Activated CD8-positive, alpha-beta memory T cell treated with anti-CD3 and anti-CD28 coated beads, Interleukin-2, amount 10 ng/mL, durations not matched to agents 7 days and 5 days (primary cell): Measurements from ENCODE around the gene ZNF618. TPM values are rescaled to one million over a fixed set of nuclear protein-coding genes. Genes with fewer than 3 reads are reported as not detected.
A peak's percentile ranks its signal among the peaks of the same experiment; 100 is the strongest.
"Not testable (repeated sequence)": the region's sequence is repeated elsewhere in the genome, so short reads cannot be mapped to it uniquely, and the experiment has no call there.

Experiments used
- ATAC-seq: fragments of 150-1000 bp; cut with Tn5 transposase; one replicate; pipeline ENCODE4 v1.10.0; 2021; ENCODE audit warnings: moderate library complexity
- CTCF ChIA-PET: fragments of 350-600 bp; sonication (Branson Sonifier 250); formaldehyde crosslinking; loops from one replicate; lab custom pipeline; 2021; ENCODE audit warnings: antibody characterized with exemption; lab: Charles Lee
- DNase-seq: peaks from one replicate; pipeline ENCODE4 v3.0.0-alpha.2; 2020
- H3K27ac Mint-ChIP-seq: one replicate; pipeline ENCODE4 v1.8.0; 2021; ENCODE audit warnings: mild to moderate bottlenecking, mixed read lengths
- H3K27me3 Mint-ChIP-seq: one replicate; pipeline ENCODE4 v1.8.0; 2021; ENCODE audit warnings: mixed read lengths
- H3K36me3 Mint-ChIP-seq: one replicate; pipeline ENCODE4 v1.8.0; 2021; ENCODE audit warnings: mild to moderate bottlenecking, mixed read lengths
- H3K4me1 Mint-ChIP-seq: one replicate; pipeline ENCODE4 v1.8.0; 2021; ENCODE audit warnings: mixed read lengths
- H3K4me3 Mint-ChIP-seq: one replicate; pipeline ENCODE4 v1.8.0; 2021; ENCODE audit warnings: mild to moderate bottlenecking, moderate library complexity, mixed read lengths
- H3K9me3 Mint-ChIP-seq: one replicate; pipeline ENCODE4 v1.8.0; 2022; ENCODE audit warnings: low read depth, mixed read lengths
- total RNA-seq, 2 experiments: library from RNA; stranded (reverse); gene quantifications; one replicate each; pipeline ENCODE4 v1.2.3, GENCODE V29; 2021

Gene ZNF618
- total RNA-seq, 2 experiments from 2014 or later, result 0.54 to 0.79 TPM

DNA sequence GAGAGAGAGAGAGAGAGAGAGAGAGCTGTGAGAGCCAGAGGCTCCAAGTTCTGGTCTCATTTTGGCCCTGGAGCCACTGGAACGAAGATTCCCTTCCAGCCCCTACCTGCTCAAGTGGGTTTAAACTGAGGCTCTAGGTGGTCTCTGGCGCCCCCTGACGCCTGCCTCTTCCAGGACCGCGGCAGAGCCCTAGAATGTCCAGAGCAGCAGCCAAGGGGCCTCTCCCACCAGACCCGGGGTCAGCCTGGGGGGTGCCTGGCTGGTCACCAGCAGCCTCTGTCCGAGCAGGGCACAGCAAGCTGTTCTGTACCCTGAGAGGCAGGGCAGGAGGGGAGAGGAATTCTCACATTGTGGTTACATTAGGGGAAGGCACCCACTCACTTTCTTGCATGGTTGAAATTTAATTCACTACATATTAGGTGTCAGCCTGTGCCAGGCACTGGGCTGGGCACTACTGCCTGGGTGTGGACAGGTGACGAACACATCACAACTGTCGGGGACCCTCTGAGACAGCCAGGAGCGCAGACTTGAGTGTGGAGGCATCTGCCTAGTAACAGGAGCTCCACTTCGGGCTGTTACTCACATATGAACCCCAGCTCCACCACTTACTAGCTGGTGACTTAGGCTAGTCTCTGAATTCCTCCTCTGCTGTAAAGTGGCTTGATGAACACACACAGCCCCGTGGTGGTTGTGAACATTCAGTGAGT, 157.4 kb downstream of the ZNF618 start:
- peak; percentile 30 for ATAC-seq
- peaks cover 4% of the 10 kb centered on the region for H3K4me1 Mint-ChIP-seq
- H3K27ac Mint-ChIP-seq, result no peak overlapping the region
- CTCF ChIA-PET, result interaction anchor here (0.6 to 0.7 kb wide), 2 partner anchors 113 to 296 kb away, joined by 3 read pairs; no protein-coding TSS in a partner anchor
- H3K4me3 Mint-ChIP-seq, result no peak overlapping the region
- peak; percentile 40 for DNase-seq
- H3K36me3 Mint-ChIP-seq, result no peaks in the 10 kb centered on the region
- no peaks in the 10 kb centered on the region for H3K9me3 Mint-ChIP-seq
- H3K27me3 Mint-ChIP-seq, result no peaks in the 10 kb centered on the region

DNA sequence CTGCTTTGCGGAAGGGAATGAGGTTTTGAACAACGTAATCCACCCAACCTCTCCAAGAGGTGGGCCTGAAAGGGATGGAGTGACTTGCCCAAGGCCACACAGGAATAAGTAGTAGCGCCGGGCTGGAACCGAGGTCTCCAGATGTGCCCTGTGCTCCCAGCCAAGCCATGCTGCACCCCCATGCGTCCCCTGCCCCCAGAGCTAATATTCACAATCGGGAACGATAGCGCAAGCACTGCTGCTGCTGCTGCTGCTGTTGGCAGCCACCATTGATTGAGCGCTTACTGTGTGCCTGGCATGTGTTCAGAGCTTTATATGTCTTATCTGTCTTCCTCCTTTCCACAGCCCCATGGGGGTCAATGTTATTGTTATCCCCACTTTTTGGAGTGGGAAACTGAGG, 158.1 kb downstream of the ZNF618 start:
- ATAC-seq (no peak), DNase-seq (peak; percentile 29)
- no peak overlapping the region for H3K4me3 Mint-ChIP-seq
- no peaks in the 10 kb centered on the region for H3K27me3 Mint-ChIP-seq
- CTCF ChIA-PET, result interaction anchor here (0.6 kb wide), 1 partner anchor 296 kb away, joined by 3 read pairs; no protein-coding TSS in a partner anchor
- H3K9me3 Mint-ChIP-seq, result no peaks in the 10 kb centered on the region
- no peaks in the 10 kb centered on the region for H3K36me3 Mint-ChIP-seq
- no peak overlapping the region for H3K27ac Mint-ChIP-seq
- peaks cover 4% of the 10 kb centered on the region for H3K4me1 Mint-ChIP-seq

DNA sequence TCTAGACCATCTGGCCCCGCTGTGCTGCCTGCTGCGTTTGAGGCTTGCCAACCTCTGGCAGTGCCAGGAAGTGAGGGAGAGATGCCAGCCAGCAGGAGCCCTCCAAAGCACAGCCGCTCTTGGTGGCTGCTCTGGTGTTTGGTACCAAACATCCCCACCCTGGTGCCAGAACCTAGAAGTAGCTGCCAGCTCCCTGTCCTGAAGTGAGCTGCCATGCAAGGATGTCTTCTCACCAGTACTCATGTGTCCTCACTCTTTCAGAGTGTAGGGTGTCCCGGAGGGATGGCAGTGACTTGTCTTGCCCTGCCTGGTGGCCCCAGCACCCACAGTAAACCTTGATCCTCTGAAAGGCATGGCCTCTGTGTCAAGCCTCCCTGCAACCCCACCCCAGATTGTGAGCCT, 158.6 kb downstream of the ZNF618 start:
- DNase-seq (peak; percentile 31), ATAC-seq (no peak)
- CTCF ChIA-PET, result no interaction called here
- H3K4me1 Mint-ChIP-seq, result peaks cover 4% of the 10 kb centered on the region
- no peaks in the 10 kb centered on the region for H3K27me3 Mint-ChIP-seq
- no peak overlapping the region for H3K27ac Mint-ChIP-seq
- no peak overlapping the region for H3K4me3 Mint-ChIP-seq
- no peaks in the 10 kb centered on the region for H3K9me3 Mint-ChIP-seq
- H3K36me3 Mint-ChIP-seq, result no peaks in the 10 kb centered on the region

DNA sequence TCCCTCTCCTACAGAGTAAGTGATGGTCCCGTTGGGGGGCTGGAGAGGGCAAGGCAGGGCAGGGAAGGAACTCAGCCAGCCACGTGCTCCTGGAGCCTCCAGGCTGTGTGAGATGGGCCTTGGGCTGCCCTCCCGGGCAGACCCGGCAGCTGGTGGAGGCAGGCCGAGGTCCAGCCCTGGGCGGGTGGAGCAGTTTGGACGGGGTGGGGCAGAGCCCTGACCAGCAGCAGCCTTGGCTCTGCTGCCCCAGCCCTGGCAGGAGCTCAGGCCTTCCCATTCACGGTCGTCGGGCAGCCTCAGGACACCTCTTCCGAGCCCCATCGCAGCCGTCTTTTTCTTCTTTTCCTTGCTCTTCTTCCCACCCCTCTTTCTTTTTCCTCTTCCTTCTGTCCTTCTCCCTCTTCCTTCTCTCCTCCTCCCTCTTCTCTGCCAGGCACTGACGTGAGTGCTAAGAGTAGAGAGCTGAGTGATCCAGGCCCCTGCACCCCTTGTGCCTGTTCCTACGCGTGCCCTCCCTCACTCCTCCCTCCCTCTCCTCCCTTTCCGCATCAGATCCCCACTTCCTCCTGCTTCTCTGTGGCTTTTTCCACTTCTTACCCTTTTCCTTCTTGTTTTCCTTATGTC, 159.2 kb downstream of the ZNF618 start:
- DNase-seq (peak; percentile 18), ATAC-seq (no peak)
- H3K36me3 Mint-ChIP-seq, result no peaks in the 10 kb centered on the region
- H3K4me1 Mint-ChIP-seq, result peaks cover 4% of the 10 kb centered on the region
- CTCF ChIA-PET, result no interaction called here
- no peaks in the 10 kb centered on the region for H3K27me3 Mint-ChIP-seq
- no peak overlapping the region for H3K4me3 Mint-ChIP-seq
- H3K9me3 Mint-ChIP-seq, result no peaks in the 10 kb centered on the region
- H3K27ac Mint-ChIP-seq, result no peak overlapping the region

DNA sequence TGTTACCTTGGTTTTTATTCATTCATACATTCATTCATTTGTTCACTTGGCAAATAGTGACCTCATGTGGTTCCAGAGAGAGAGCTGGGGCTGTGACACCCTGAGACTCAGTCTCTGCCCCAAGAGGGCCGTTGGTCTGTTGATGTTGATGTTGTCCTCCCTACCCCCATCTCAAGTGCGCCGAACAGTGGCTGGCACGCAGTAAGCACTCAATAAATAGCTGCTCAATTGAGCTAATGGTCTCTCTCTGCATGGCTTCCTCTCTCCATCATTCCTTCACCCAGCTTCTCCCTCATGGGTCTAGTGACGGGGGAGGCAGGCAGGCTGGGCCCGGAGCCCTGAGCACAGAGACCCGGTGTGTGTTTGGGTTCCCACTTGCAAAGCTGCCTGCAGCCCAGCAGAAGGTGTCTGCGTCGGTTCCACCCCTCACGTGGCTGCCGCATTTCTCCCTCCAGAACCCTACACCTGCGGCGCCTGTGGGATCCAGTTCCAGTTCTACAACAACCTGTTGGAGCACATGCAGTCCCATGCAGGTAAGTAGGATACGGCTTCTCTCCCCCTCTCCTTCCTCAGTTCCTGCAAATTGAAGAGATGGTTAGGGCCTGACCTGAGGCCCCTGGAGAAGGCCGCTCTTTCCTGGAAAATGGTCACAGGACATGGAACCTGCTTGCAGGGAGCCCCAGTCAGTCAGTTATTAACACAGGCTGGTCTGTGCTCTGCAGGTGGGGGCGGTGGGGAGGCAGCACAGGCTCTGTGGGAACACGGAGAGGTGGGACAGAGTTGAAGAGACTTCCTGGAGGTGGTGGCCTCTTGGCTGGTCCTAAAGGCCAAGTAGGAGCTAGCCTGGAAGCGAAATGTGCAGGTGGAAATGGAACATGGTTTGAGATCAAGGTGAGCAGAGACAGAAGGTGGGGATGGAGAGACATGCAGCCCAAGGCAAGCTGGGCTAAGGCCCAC, 160.0 kb downstream of the ZNF618 start:
- DNase-seq, result peak; percentile 23
- ATAC-seq, result no peak
- H3K4me3 Mint-ChIP-seq, result no peak overlapping the region
- CTCF ChIA-PET, result no interaction called here
- no peaks in the 10 kb centered on the region for H3K9me3 Mint-ChIP-seq
- H3K36me3 Mint-ChIP-seq, result no peaks in the 10 kb centered on the region
- no peaks in the 10 kb centered on the region for H3K27me3 Mint-ChIP-seq
- H3K4me1 Mint-ChIP-seq, result no peaks in the 10 kb centered on the region
- H3K27ac Mint-ChIP-seq, result no peak overlapping the region

DNA sequence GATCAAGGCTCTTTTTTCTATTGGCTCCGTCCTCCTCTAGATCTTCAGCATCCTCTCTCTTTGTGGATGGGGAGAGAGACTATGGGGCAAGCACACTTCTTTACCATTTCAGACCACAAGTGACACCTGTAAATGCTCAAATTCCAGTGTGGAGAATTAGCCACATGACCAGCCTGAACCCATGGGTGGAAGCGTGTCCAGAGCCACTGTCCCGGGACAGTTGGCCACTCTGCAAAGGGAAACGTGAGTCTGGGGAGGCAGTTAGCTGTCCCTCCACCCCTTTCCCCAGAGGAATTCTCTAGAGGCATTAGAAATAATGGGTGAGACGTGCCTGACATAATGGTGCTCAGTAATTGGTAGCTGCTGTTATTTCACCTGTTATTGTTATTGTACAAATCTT, 161.1 kb downstream of the ZNF618 start:
- Mint-ChIP-seq H3K27me3 (no peaks in the 10 kb centered on the region), H3K9me3 (no peaks in the 10 kb centered on the region), H3K4me3 (no peak overlapping the region), H3K36me3 (no peaks in the 10 kb centered on the region), H3K27ac (no peak overlapping the region), H3K4me1 (no peaks in the 10 kb centered on the region)
- DNase-seq (peak; percentile 16), ATAC-seq (no peak)
- CTCF ChIA-PET, result no interaction called here

DNA sequence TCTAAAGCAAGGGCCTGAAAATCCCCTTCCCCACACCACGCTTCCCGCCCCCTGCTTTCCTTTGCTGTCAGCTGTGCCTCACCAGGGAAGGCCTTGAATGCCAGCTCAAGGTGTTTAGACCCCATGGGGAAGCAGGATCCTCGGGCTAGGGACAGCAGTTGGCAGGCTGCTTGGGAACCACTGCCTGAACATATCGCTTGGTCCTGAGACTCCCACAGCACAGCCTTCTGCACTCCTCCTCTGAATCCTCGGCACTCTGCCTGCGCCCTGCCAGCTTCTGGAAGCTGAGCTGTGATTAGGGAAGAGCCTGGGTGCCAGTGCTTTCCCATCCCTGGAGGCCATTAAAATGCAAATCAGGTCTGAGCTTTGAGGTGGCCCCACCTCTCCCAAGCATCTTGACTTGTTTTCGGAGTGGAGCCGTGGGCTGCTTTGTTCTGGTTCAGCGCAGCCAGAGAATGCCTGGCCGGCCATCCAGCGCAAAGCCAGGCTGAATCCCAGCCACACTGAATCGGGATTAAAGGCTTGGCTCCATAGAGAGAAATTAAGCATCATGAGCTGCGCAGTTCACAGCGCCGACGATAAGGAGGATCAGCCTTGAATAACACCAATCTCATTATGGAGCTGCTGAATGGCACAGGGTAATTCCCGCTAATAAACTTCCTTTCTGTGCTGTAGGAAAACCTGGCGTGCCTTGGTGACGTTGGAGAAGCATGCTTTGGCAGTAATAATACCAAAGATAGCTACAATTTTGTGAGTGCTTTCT, 162.0 kb downstream of the ZNF618 start:
- H3K4me1 Mint-ChIP-seq, result no peaks in the 10 kb centered on the region
- H3K4me3 Mint-ChIP-seq, result no peak overlapping the region
- CTCF ChIA-PET, result no interaction called here
- ATAC-seq (no peak), DNase-seq (peak; percentile 34)
- no peaks in the 10 kb centered on the region for H3K9me3 Mint-ChIP-seq
- H3K27me3 Mint-ChIP-seq, result no peaks in the 10 kb centered on the region
- H3K36me3 Mint-ChIP-seq, result no peaks in the 10 kb centered on the region
- H3K27ac Mint-ChIP-seq, result no peak overlapping the region

DNA sequence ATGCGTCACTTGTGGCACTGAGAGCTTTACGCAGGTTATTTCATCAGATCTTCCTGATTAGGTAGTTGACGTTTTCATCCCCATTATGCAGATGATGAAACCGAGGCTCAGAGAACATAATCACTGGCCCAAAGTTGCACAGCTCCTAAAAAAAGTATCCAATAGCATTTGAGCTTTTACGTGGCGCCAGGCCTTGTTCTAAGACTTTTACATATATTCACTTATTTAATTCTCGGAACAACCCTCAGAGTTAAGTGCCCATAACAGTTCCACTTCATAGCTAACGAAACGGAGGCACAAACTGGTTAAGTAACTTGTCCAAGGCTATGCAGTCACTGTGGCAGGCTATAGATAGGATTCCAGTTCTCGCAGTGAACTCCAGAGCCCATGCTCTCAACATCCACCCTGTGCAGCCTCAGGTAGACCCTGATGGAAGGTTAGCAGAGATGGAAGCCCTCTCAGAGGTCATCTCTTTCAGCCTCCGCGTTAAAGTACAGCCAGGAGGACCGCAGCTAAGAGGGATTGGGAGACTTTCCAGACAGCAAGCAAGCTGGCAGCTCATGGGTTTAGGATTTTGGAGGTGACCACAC, 162.7 kb downstream of the ZNF618 start:
- ATAC-seq, result no peak

DNA sequence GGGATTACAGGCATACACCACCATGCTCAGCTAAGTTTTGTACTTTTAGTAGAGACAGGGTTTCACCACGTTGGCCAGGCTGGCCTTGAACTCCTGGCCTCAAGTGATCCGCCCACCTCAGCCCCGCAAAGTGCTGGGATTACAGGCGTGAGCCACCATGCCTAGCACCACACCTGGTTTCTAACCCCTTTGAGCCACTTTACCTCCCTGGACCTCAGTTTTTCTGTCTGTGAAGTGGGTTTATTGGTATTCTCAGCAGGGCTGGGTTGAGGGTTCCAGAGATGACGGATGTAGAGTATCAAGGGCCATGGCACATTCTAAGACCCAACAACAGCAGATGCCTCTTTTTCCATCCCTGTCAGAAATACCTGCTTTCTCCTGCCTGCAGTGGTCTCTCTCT, 163.4 kb downstream of the ZNF618 start:
- H3K27ac Mint-ChIP-seq, result no peak overlapping the region
- peaks cover 1% of the 10 kb centered on the region for H3K27me3 Mint-ChIP-seq
- no peaks in the 10 kb centered on the region for H3K9me3 Mint-ChIP-seq
- DNase-seq, result peak; percentile 4
- no peak overlapping the region for H3K4me3 Mint-ChIP-seq
- no peak for ATAC-seq
- no peaks in the 10 kb centered on the region for H3K36me3 Mint-ChIP-seq
- no peaks in the 10 kb centered on the region for H3K4me1 Mint-ChIP-seq
- CTCF ChIA-PET, result interaction anchor here (0.6 kb wide), 1 partner anchor 46 kb away, joined by 3 read pairs; no protein-coding TSS in a partner anchor

More for the DNA sequence above, 162.7 kb downstream of the ZNF618 start:
- no peaks in the 10 kb centered on the region for H3K27me3 Mint-ChIP-seq
- H3K4me1 Mint-ChIP-seq, result no peaks in the 10 kb centered on the region
- H3K9me3 Mint-ChIP-seq, result no peaks in the 10 kb centered on the region
- CTCF ChIA-PET, result no interaction called here
- no peak overlapping the region for H3K4me3 Mint-ChIP-seq
- H3K36me3 Mint-ChIP-seq, result no peaks in the 10 kb centered on the region
- no peak overlapping the region for H3K27ac Mint-ChIP-seq
- peak; percentile 33 for DNase-seq

DNA sequence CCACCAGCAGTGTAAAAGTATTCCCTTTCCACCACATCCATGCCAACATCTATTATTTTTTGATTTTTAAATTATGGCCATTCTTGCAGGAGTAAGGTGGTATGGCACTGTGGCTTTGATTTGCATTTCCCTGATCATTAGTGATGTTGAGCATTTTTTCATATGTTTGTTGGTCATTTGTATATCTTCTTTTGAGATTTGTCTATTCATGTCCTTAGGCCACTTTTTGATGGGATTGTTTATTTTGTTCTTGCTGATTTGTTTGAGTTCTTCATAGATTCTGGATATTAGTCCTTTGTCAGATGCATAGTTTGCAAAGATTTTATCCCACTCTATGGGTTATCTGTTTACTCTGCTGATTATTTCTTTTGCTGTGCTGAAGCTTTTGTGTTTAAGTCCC, 167.6 kb downstream of the ZNF618 start:
- H3K27me3 Mint-ChIP-seq, result peaks cover 12% of the 10 kb centered on the region
- CTCF ChIA-PET, H3K27ac Mint-ChIP-seq, ATAC-seq, H3K36me3 Mint-ChIP-seq, H3K9me3 Mint-ChIP-seq, DNase-seq, H3K4me1 Mint-ChIP-seq, H3K4me3 Mint-ChIP-seq: not testable (repeated sequence)

DNA sequence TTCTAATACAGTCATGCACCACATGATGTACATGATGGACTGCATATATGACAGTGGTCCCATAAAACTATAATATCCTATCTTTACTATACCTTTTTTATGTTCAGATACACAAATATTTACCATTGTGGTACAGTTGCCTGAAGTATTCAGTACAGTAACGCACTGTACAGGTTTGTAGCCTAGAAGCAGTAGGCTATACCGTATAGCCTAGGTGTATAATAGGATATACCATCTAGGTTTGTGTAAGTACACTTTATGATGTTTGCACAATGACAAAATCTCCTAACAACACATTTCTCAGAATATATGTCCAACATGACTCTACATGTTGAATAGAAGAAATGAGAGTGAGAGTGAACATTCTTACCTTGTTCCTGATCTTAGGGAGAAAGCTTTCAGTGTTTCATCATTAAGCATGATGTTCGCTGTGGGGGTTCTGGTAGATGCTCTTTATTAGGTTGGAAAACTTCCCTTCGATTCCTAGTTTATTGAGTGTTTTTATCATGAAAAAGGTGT, 170.2 kb downstream of the ZNF618 start:
- Mint-ChIP-seq H3K27me3 (peaks cover 12% of the 10 kb centered on the region), H3K36me3 (no peaks in the 10 kb centered on the region), H3K9me3 (no peaks in the 10 kb centered on the region), H3K4me1 (no peaks in the 10 kb centered on the region), H3K4me3 (no peak overlapping the region), H3K27ac (no peak overlapping the region)
- no peak for ATAC-seq
- DNase-seq, result no peak
- CTCF ChIA-PET, result no interaction called here

DNA sequence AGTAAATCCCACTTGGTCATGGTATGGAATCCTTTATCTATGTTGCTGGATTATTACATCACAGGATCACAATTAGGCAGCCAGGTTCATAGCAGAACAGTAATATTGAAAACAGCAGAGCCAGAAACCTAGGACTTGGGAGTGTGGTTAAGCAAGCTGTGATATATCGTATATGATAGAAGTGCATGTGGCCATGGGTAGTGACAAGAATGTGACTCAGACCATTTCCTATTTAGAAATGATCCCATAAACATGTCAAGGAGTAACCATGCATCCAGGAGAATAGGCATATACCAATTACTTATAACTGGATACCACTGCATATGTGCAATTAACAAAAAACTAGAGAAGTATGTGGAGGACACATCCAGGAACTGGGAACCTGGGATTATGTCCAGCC, 170.8 kb downstream of the ZNF618 start:
- H3K4me1 Mint-ChIP-seq, result no peaks in the 10 kb centered on the region
- no peak for ATAC-seq
- peaks cover 12% of the 10 kb centered on the region for H3K27me3 Mint-ChIP-seq
- no peak overlapping the region for H3K4me3 Mint-ChIP-seq
- no peak for DNase-seq
- H3K36me3 Mint-ChIP-seq, result no peaks in the 10 kb centered on the region
- H3K27ac Mint-ChIP-seq, result no peak overlapping the region
- CTCF ChIA-PET, result no interaction called here
- no peaks in the 10 kb centered on the region for H3K9me3 Mint-ChIP-seq
